Measurements from ENCODE around the gene SESN2. TPM values are rescaled to one million over a fixed set of nuclear protein-coding genes. Genes with fewer than 3 reads are reported as not detected.

SESN2 gene
- total and polyA plus RNA-seq, 2 experiments from 2014 or later: 34.3 to 57.8 TPM

- in situ Hi-C loops (cut with MboI): no loop called here
- Histone ChIP-seq H3K4me1 (ENCODE audit: insufficient read depth) (peaks cover 43% of the 10 kb centered on the region), H3F3A (ENCODE audit: insufficient read depth) (peaks cover 31% of the 10 kb centered on the region), H3K9ac (no peak overlapping the region), H3K27me3 (replicated peaks; ENCODE audit: insufficient read depth) (no peaks in the 10 kb centered on the region), H3K36me3 (ENCODE audit: low read depth) (peaks cover 10% of the 10 kb centered on the region; the same call in 1 of the 2 replicates), H3K9me2 (ENCODE audit: insufficient read depth) (no peaks in the 10 kb centered on the region), H3K4me3 (0 out of 2 replicates have a peak overlapping the region, but pooled peaks have one; percentile 8), H4K20me1 (ENCODE audit: insufficient read depth) (peaks cover 82% of the 10 kb centered on the region), H3K79me2 (ENCODE audit: insufficient read depth) (peaks cover 100% of the 10 kb centered on the region), H2AFZ (no peak overlapping the region), H3K4me2 (ENCODE audit: unreplicated experiment) (peak overlapping the region; percentile 79), H3K9me3 (ENCODE audit: low read depth) (no peaks in the 10 kb centered on the region), H3K27ac (no peak overlapping the region)
- 95 to 100% methylated on average over 1 of the region's 1 CpG for WGBS, 2 experiments (ENCODE audit: low coverage in 1 of 2, low lambda C conversion rate in 2 of 2, missing lambda C conversion rate in 2 of 2)
- no peak for DNase-seq
- TF ChIP-seq EZH2phosphoT487 (IDR thresholded peaks at IDR 0.05; ENCODE audit: insufficient read depth, low read depth) (no peak), EZH2 (IDR thresholded peaks at IDR 0.05; ENCODE audit: insufficient read depth, poor library complexity, severe bottlenecking) (no peak)
Observed at GRCh38 chr1:28264897-28265296, 5.6 kb downstream of the SESN2 start.

DNA sequence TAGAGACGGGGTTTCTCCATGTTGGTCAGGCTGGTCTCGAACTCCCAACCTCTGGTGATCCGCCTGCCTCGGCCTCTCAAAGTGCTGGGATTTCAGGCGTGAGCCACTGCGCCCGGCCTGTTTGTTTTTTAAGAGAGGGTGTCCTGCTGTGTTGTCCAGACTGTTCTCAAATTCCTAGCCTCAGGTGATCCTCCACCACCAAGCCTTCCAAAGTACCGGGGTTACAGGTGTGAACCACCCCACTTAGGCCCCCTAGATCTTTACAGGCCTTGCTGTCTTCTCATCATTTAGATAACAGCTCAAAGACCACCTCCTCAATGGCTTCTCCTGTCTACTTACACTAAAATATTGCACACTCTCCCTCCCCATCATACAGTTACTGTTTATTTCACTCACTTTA lies 6.3 kb downstream of the SESN2 start:
- Histone ChIP-seq H3K4me2 (ENCODE audit: unreplicated experiment) (no peak overlapping the region), H3K9ac (0 out of 2 replicates have a peak overlapping the region, but pooled peaks have one; percentile 2), H3K36me3 (ENCODE audit: low read depth) (peaks cover 10% of the 10 kb centered on the region; the same call in 1 of the 2 replicates), H3K27me3 (replicated peaks; ENCODE audit: insufficient read depth) (no peaks in the 10 kb centered on the region), H3F3A (ENCODE audit: insufficient read depth) (peaks cover 32% of the 10 kb centered on the region), H3K27ac (no peak overlapping the region), H3K9me3 (ENCODE audit: low read depth) (no peaks in the 10 kb centered on the region), H4K20me1 (ENCODE audit: insufficient read depth) (peaks cover 84% of the 10 kb centered on the region), H2AFZ (no peak overlapping the region), H3K4me1 (ENCODE audit: insufficient read depth) (peaks cover 43% of the 10 kb centered on the region), H3K9me2 (ENCODE audit: insufficient read depth) (no peaks in the 10 kb centered on the region), H3K79me2 (ENCODE audit: insufficient read depth) (peaks cover 100% of the 10 kb centered on the region), H3K4me3 (0 out of 2 replicates have a peak overlapping the region, but pooled peaks have one; percentile 3)
- DNase-seq: no peak
- in situ Hi-C loops (cut with MboI): no loop called here
- 82 to 85% methylated on average over 8 of the region's 8 CpGs for WGBS, 2 experiments (ENCODE audit: low coverage in 1 of 2, low lambda C conversion rate in 2 of 2, missing lambda C conversion rate in 2 of 2)
- TF ChIP-seq EZH2phosphoT487 (IDR thresholded peaks at IDR 0.05; ENCODE audit: insufficient read depth, low read depth) (no peak), EZH2 (IDR thresholded peaks at IDR 0.05; ENCODE audit: insufficient read depth, poor library complexity, severe bottlenecking) (no peak)

DNA sequence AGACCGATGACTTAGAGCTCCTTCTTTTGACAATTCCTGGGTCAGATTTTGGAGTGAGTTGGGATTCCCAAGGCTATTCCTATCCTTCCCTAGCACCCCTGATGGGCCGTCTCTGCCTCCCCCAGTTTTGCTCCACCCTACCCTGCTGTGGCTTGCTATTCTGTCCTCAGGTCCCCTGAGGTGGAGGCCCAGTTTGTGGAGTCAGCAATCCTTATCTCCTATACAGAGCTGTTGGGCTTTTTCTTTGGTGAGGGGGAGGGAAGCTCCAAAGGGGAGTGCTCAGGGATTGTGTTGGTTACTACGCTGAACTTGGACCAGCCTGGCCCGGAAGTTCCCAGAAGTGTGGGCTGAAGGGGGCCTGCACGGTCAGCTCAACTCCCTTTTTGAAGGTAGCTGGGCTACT lies 7.6 kb downstream of the SESN2 start:
- Histone ChIP-seq H3K4me2 (ENCODE audit: unreplicated experiment) (peak overlapping the region; percentile 61), H3K27ac (no peak overlapping the region), H3K9me2 (ENCODE audit: insufficient read depth) (no peaks in the 10 kb centered on the region), H3K27me3 (replicated peaks; ENCODE audit: insufficient read depth) (no peaks in the 10 kb centered on the region), H3F3A (ENCODE audit: insufficient read depth) (peaks cover 35% of the 10 kb centered on the region; the same call in 1 of the 2 replicates), H3K4me3 (peak overlapping the region; percentile 29), H3K9me3 (ENCODE audit: low read depth) (no peaks in the 10 kb centered on the region), H3K79me2 (ENCODE audit: insufficient read depth) (peaks cover 100% of the 10 kb centered on the region), H3K4me1 (ENCODE audit: insufficient read depth) (peaks cover 42% of the 10 kb centered on the region), H3K36me3 (ENCODE audit: low read depth) (peaks cover 19% of the 10 kb centered on the region), H4K20me1 (ENCODE audit: insufficient read depth) (peaks cover 85% of the 10 kb centered on the region), H2AFZ (no peak overlapping the region), H3K9ac (0 out of 2 replicates have a peak overlapping the region, but pooled peaks have one; percentile 8)
- no peak for TF ChIP-seq EZH2 (IDR thresholded peaks at IDR 0.05; ENCODE audit: insufficient read depth, poor library complexity, severe bottlenecking)
- TF ChIP-seq EZH2phosphoT487 (IDR thresholded peaks at IDR 0.05; ENCODE audit: insufficient read depth, low read depth): no peak
- 50 to 54% methylated on average over 5 of the region's 5 CpGs for WGBS, 2 experiments (ENCODE audit: low coverage in 1 of 2, low lambda C conversion rate in 2 of 2, missing lambda C conversion rate in 2 of 2)
- no peak for DNase-seq
- in situ Hi-C loops (cut with MboI): no loop called here

- H4K20me1 ChIP-seq (ENCODE audit: insufficient read depth): peaks cover 80% of the 10 kb centered on the region
- H3K4me2 ChIP-seq (ENCODE audit: unreplicated experiment): peak overlapping the region; percentile 61
- peaks cover 35% of the 10 kb centered on the region; the same call in 1 of the 2 replicates for H3F3A ChIP-seq (ENCODE audit: insufficient read depth)
- TF ChIP-seq EZH2phosphoT487 (IDR thresholded peaks at IDR 0.05; ENCODE audit: insufficient read depth, low read depth): no peak
- DNase-seq: no peak
- H3K9me2 ChIP-seq (ENCODE audit: insufficient read depth): no peaks in the 10 kb centered on the region
- no peaks in the 10 kb centered on the region for H3K9me3 ChIP-seq (ENCODE audit: low read depth)
- no peak overlapping the region for H3K27ac ChIP-seq
- H3K9ac ChIP-seq: peak overlapping the region; percentile 8; the same call in 1 of the 2 replicates
- WGBS, 2 experiments (ENCODE audit: low coverage in 1 of 2, low lambda C conversion rate in 2 of 2, missing lambda C conversion rate in 2 of 2): 96 to 100% methylated on average over 2 of the region's 2 CpGs
- H3K36me3 ChIP-seq (ENCODE audit: low read depth): peaks cover 26% of the 10 kb centered on the region
- peaks cover 38% of the 10 kb centered on the region for H3K4me1 ChIP-seq (ENCODE audit: insufficient read depth)
- H3K27me3 ChIP-seq (replicated peaks; ENCODE audit: insufficient read depth): no peaks in the 10 kb centered on the region
- in situ Hi-C loops (cut with MboI): no loop called here
- H3K4me3 ChIP-seq: peak overlapping the region; percentile 29
- H2AFZ ChIP-seq: no peak overlapping the region
- peaks cover 100% of the 10 kb centered on the region for H3K79me2 ChIP-seq (ENCODE audit: insufficient read depth)
Observed at GRCh38 chr1:28267633-28268032, 8.3 kb downstream of the SESN2 start.
